ENCODE measurements around the gene GOLPH3.

GOLPH3 gene

DNA sequence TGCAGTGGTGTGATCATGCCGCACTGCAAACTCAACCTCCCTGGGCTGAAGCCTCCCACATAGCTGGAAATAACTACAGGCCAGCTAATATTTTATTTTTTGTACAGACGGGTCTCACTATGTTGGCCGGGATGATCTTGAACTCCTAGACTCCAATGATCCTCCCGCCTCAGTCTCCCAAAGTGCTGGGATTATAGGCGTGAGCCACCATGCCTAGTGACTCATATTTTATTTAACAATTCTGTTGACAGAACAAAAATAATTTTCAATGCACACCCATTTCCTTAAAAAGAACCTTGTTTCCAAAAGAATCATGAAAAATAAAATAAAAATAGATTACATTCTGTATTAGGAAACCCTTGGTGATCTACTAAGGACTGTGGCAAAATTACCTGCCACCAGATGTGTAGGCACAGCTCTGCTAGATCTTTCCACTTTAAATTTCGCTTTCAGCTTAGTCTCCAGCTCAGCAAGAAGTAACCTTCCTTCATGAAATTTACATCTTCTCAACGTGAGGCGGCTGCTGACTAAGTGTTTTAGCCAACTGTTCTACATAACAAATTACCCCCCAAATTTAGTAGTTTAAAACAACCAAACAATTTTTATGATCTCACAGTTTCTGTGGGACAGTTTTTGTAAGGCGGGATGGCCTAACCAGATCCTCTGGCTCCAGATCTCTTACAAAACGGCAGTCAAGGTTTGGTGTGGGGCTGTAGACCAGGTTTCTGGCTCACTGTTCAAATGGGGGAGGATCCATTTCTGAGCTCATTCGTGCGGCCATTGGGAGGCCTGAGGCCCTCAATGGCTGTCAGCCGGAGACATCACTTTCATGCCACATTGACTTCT is 32.6 kb upstream of the GOLPH3 start:
- Histone ChIP-seq H3K27ac (replicated peaks; ENCODE audit: low read length) (no peak overlapping the region), H3K4ac (ENCODE audit: low read length) (no peak overlapping the region), H3K9me3 (replicated peaks in 1 of 2; ENCODE audit: control insufficient read depth in 2 of 2, insufficient read depth in 1 of 2, low read depth in 1 of 2, low read length in 2 of 2) (no peaks in the 10 kb centered on the region), H4K91ac (ENCODE audit: low read depth, low read length, poor library complexity) (no peak overlapping the region), H3K9ac (ENCODE audit: low read depth, low read length, poor library complexity) (no peak overlapping the region), H2BK15ac (ENCODE audit: low read length) (no peak overlapping the region), H2AK5ac (ENCODE audit: low read depth, low read length) (no peak overlapping the region), H3K14ac (ENCODE audit: low read length) (no peak overlapping the region), H2BK12ac (ENCODE audit: low read length) (no peak overlapping the region), H2BK5ac (ENCODE audit: low read length) (no peak overlapping the region), H3K23ac (ENCODE audit: low read depth, low read length, poor library complexity) (no peak overlapping the region), H3K4me2 (ENCODE audit: insufficient read depth, low read length, poor library complexity, severe bottlenecking) (no peak overlapping the region), H3K18ac (ENCODE audit: low read length) (no peak overlapping the region), H3K4me3 (ENCODE audit: low read length in 2 of 2) (no peak overlapping the region), H3K4me1 (ENCODE audit: control insufficient read depth in 2 of 2, insufficient read depth in 1 of 2, low read depth in 1 of 2, low read length in 2 of 2) (no peaks in the 10 kb centered on the region), H4K8ac (ENCODE audit: low read depth, low read length) (no peak overlapping the region), H3K27me3 (ENCODE audit: control insufficient read depth in 3 of 3, insufficient read depth in 3 of 3, low read depth in 1 of 3, low read length in 3 of 3) (peaks cover 0 to 4% (median 0%) of the 10 kb centered on the region in 3 experiments), H3K79me1 (ENCODE audit: low read depth, low read length) (no peaks in the 10 kb centered on the region), H3K36me3 (replicated peaks in 1 of 2; ENCODE audit: control insufficient read depth in 2 of 2, insufficient read depth in 2 of 2, low read length in 2 of 2) (no peaks in the 10 kb centered on the region), H2AFZ (ENCODE audit: low read length) (no peak overlapping the region), H2BK120ac (ENCODE audit: low read depth, low read length) (no peak overlapping the region)
- no CpG with 5 or more reads among the region's 13 CpGs for WGBS, 2 donors (ENCODE audit: extremely low coverage in 2 of 2, insufficient read length in 2 of 2, insufficient replicate concordance in 1 of 2)
- no peak for DNase-seq (ENCODE audit: low spot score)

- H3K36me3 ChIP-seq (replicated peaks in 1 of 2; ENCODE audit: control insufficient read depth in 2 of 2, insufficient read depth in 2 of 2, low read length in 2 of 2): no peaks in the 10 kb centered on the region
Measured at GRCh38 chr5:32206053-32206452, 31.9 kb upstream of the GOLPH3 start.

GRCh38 chr5:32202394-32202793 is 28.3 kb upstream of the GOLPH3 start:
- WGBS, 2 donors (ENCODE audit: extremely low coverage in 2 of 2, insufficient read length in 2 of 2, insufficient replicate concordance in 1 of 2): no CpG with 5 or more reads among the region's 2 CpGs
- Histone ChIP-seq H3K23ac (ENCODE audit: low read depth, low read length, poor library complexity) (no peak overlapping the region), H3K27ac (replicated peaks; ENCODE audit: low read length) (no peak overlapping the region)

More at GRCh38 chr5:32206053-32206452, 31.9 kb upstream of the GOLPH3 start:
- no peak overlapping the region for H3K23ac ChIP-seq (ENCODE audit: low read depth, low read length, poor library complexity)
- no peaks in the 10 kb centered on the region for H3K9me3 ChIP-seq (replicated peaks in 1 of 2; ENCODE audit: control insufficient read depth in 2 of 2, insufficient read depth in 1 of 2, low read depth in 1 of 2, low read length in 2 of 2)
- no peak overlapping the region for H3K18ac ChIP-seq (ENCODE audit: low read length)
- DNase-seq (ENCODE audit: low spot score): no peak
- H2BK15ac ChIP-seq (ENCODE audit: low read length): no peak overlapping the region
- no peaks in the 10 kb centered on the region for H3K4me1 ChIP-seq (ENCODE audit: control insufficient read depth in 2 of 2, insufficient read depth in 1 of 2, low read depth in 1 of 2, low read length in 2 of 2)
- H3K79me1 ChIP-seq (ENCODE audit: low read depth, low read length): no peaks in the 10 kb centered on the region
- H2BK12ac ChIP-seq (ENCODE audit: low read length): no peak overlapping the region
- no peak overlapping the region for H4K8ac ChIP-seq (ENCODE audit: low read depth, low read length)
- no peak overlapping the region for H3K14ac ChIP-seq (ENCODE audit: low read length)
- H3K27me3 ChIP-seq (ENCODE audit: control insufficient read depth in 3 of 3, insufficient read depth in 3 of 3, low read depth in 1 of 3, low read length in 3 of 3): peaks cover 0 to 4% (median 0%) of the 10 kb centered on the region in 3 experiments
- no peak overlapping the region for H3K4me3 ChIP-seq (ENCODE audit: low read length in 2 of 2)
- no peak overlapping the region for H4K91ac ChIP-seq (ENCODE audit: low read depth, low read length, poor library complexity)
- H3K4ac ChIP-seq (ENCODE audit: low read length): no peak overlapping the region
- no peak overlapping the region for H2AK5ac ChIP-seq (ENCODE audit: low read depth, low read length)
- no peak overlapping the region for H3K4me2 ChIP-seq (ENCODE audit: insufficient read depth, low read length, poor library complexity, severe bottlenecking)
- no peak overlapping the region for H3K9ac ChIP-seq (ENCODE audit: low read depth, low read length, poor library complexity)
- no CpG with 5 or more reads among the region's 5 CpGs for WGBS, 2 donors (ENCODE audit: extremely low coverage in 2 of 2, insufficient read length in 2 of 2, insufficient replicate concordance in 1 of 2)
- H3K27ac ChIP-seq (replicated peaks; ENCODE audit: low read length): no peak overlapping the region
- no peak overlapping the region for H2BK5ac ChIP-seq (ENCODE audit: low read length)
- H2BK120ac ChIP-seq (ENCODE audit: low read depth, low read length): no peak overlapping the region
- H2AFZ ChIP-seq (ENCODE audit: low read length): no peak overlapping the region

DNA sequence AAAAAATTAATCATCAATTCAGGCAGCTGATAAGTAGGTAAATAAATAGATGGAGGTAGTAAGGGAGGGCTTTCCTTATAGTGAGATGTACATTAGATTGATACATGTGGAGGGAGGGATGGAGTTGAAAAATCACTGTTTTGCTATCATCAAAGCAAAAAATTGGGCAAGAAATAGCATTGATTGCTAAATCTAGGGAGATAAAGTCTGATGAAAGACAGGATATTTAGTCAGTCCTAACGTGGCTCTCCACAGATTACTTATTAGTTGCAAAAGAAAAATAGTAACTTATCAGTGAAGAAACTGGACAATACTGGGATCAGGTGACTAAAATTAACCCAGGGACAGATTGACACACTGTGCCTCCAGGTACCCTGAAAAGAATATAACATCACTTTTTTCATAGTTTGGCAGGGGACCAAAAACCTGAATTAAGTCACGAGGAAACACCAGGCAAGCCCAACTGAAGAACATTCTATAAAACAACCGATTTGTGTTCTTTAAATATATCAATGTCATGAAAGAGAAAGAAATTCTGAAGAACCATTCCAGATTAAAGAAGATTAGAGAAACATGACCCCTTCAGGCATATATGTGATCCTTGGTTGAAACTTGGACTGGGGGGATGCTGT is 27.1 kb upstream of the GOLPH3 start:
- no CpG with 5 or more reads among the region's 3 CpGs for WGBS, 2 donors (ENCODE audit: extremely low coverage in 2 of 2, insufficient read length in 2 of 2, insufficient replicate concordance in 1 of 2)
- no peak overlapping the region for H4K91ac ChIP-seq (ENCODE audit: low read depth, low read length, poor library complexity)
- H3K9ac ChIP-seq (ENCODE audit: low read depth, low read length, poor library complexity): no peak overlapping the region
- H3K18ac ChIP-seq (ENCODE audit: low read length): no peak overlapping the region
- H2AFZ ChIP-seq (ENCODE audit: low read length): no peak overlapping the region
- DNase-seq (ENCODE audit: low spot score): no peak
- no peak overlapping the region for H3K4me2 ChIP-seq (ENCODE audit: insufficient read depth, low read length, poor library complexity, severe bottlenecking)
- H2BK15ac ChIP-seq (ENCODE audit: low read length): no peak overlapping the region
- no peak overlapping the region for H3K27ac ChIP-seq (replicated peaks; ENCODE audit: low read length)
- no peaks in the 10 kb centered on the region for H3K36me3 ChIP-seq (replicated peaks in 1 of 2; ENCODE audit: control insufficient read depth in 2 of 2, insufficient read depth in 2 of 2, low read length in 2 of 2)
- H4K8ac ChIP-seq (ENCODE audit: low read depth, low read length): no peak overlapping the region
- peaks cover 0 to 4% (median 0%) of the 10 kb centered on the region in 3 experiments for H3K27me3 ChIP-seq (ENCODE audit: control insufficient read depth in 3 of 3, insufficient read depth in 3 of 3, low read depth in 1 of 3, low read length in 3 of 3)
- no peak overlapping the region for H2AK5ac ChIP-seq (ENCODE audit: low read depth, low read length)
- H3K23ac ChIP-seq (ENCODE audit: low read depth, low read length, poor library complexity): no peak overlapping the region
- H3K14ac ChIP-seq (ENCODE audit: low read length): no peak overlapping the region
- no peak overlapping the region for H2BK5ac ChIP-seq (ENCODE audit: low read length)
- H3K4me1 ChIP-seq (ENCODE audit: control insufficient read depth in 2 of 2, insufficient read depth in 1 of 2, low read depth in 1 of 2, low read length in 2 of 2): no peaks in the 10 kb centered on the region
- H3K9me3 ChIP-seq (replicated peaks in 1 of 2; ENCODE audit: control insufficient read depth in 2 of 2, insufficient read depth in 1 of 2, low read depth in 1 of 2, low read length in 2 of 2): no peaks in the 10 kb centered on the region
- no peak overlapping the region for H3K4ac ChIP-seq (ENCODE audit: low read length)
- no peak overlapping the region for H2BK12ac ChIP-seq (ENCODE audit: low read length)
- H3K4me3 ChIP-seq (ENCODE audit: low read length in 2 of 2): no peak overlapping the region
- no peak overlapping the region for H2BK120ac ChIP-seq (ENCODE audit: low read depth, low read length)
- H3K79me1 ChIP-seq (ENCODE audit: low read depth, low read length): no peaks in the 10 kb centered on the region

More at GRCh38 chr5:32202394-32202793, 28.3 kb upstream of the GOLPH3 start:
- Histone ChIP-seq H4K8ac (ENCODE audit: low read depth, low read length) (no peak overlapping the region), H2BK5ac (ENCODE audit: low read length) (no peak overlapping the region), H2BK15ac (ENCODE audit: low read length) (no peak overlapping the region), H3K4me3 (ENCODE audit: low read length in 2 of 2) (no peak overlapping the region), H2AK5ac (ENCODE audit: low read depth, low read length) (no peak overlapping the region), H3K27me3 (ENCODE audit: control insufficient read depth in 3 of 3, insufficient read depth in 3 of 3, low read depth in 1 of 3, low read length in 3 of 3) (peaks cover 0 to 4% (median 0%) of the 10 kb centered on the region in 3 experiments), H3K4ac (ENCODE audit: low read length) (no peak overlapping the region), H3K36me3 (replicated peaks in 1 of 2; ENCODE audit: control insufficient read depth in 2 of 2, insufficient read depth in 2 of 2, low read length in 2 of 2) (no peaks in the 10 kb centered on the region), H4K91ac (ENCODE audit: low read depth, low read length, poor library complexity) (no peak overlapping the region), H3K14ac (ENCODE audit: low read length) (no peak overlapping the region), H3K4me1 (ENCODE audit: control insufficient read depth in 2 of 2, insufficient read depth in 1 of 2, low read depth in 1 of 2, low read length in 2 of 2) (no peaks in the 10 kb centered on the region), H2AFZ (ENCODE audit: low read length) (no peak overlapping the region), H3K18ac (ENCODE audit: low read length) (no peak overlapping the region), H3K79me1 (ENCODE audit: low read depth, low read length) (no peaks in the 10 kb centered on the region), H3K4me2 (ENCODE audit: insufficient read depth, low read length, poor library complexity, severe bottlenecking) (no peak overlapping the region), H3K9ac (ENCODE audit: low read depth, low read length, poor library complexity) (no peak overlapping the region), H2BK12ac (ENCODE audit: low read length) (no peak overlapping the region), H3K9me3 (replicated peaks in 1 of 2; ENCODE audit: control insufficient read depth in 2 of 2, insufficient read depth in 1 of 2, low read depth in 1 of 2, low read length in 2 of 2) (no peaks in the 10 kb centered on the region), H2BK120ac (ENCODE audit: low read depth, low read length) (no peak overlapping the region)
- DNase-seq (ENCODE audit: low spot score): no peak
